T-helper 1 cell treated with Interleukin-12 subunit alpha and Interleukin-12 subunit beta and Interleukin-4 antibody, amounts not matched to agents 30 μg/mL and 1 μg/mL, for 36 hours (primary cell): ENCODE results near the gene SPATA1.
"Not testable (repeated sequence)": the region's sequence is repeated elsewhere in the genome, so short reads cannot be mapped to it uniquely, and the experiment has no call there.

ENCODE experiments used
- H3K27ac Mint-ChIP-seq: one replicate; pipeline ENCODE4 v1.8.0; 2021; ENCODE audit warnings: mild to moderate bottlenecking, mixed read lengths
- H3K27me3 Mint-ChIP-seq: one replicate; pipeline ENCODE4 v1.8.0; 2021; ENCODE audit warnings: low read depth, mixed read lengths
- H3K36me3 Mint-ChIP-seq: one replicate; pipeline ENCODE4 v1.8.0; 2021; ENCODE audit warnings: low read depth, mixed read lengths
- H3K4me1 Mint-ChIP-seq: one replicate; pipeline ENCODE4 v1.8.0; 2021; ENCODE audit warnings: low read depth, mixed read lengths
- H3K4me3 Mint-ChIP-seq: one replicate; pipeline ENCODE4 v1.8.0; 2021; ENCODE audit warnings: mild to moderate bottlenecking, moderate library complexity, mixed read lengths
- H3K9me3 Mint-ChIP-seq: one replicate; pipeline ENCODE4 v1.8.0; 2021; ENCODE audit warnings: mixed read lengths

SPATA1 gene

DNA sequence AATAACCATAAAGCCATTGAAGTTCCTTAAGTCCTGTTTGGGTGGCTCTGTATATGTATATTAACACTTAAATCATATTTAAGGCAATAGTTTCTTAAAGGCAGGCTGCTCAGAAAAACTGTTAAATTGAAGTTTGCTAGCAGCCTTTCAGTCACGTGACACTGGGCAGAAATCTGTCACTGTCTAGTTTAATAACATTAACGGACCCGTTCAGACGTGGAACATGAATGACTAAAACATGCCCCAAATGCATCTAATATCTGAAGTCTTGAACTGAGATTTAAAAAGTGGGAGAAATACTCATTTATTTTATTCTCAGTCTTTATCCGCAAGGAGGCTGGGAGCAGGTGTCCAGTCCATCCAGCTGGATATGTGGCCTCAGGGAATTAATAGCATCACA is 3.3 kb upstream of the SPATA1 start:
- H3K4me1 Mint-ChIP-seq = peaks cover 40% of the 10 kb centered on the region
- peak overlapping the region; percentile 31 for H3K27ac Mint-ChIP-seq
- no peak overlapping the region for H3K4me3 Mint-ChIP-seq
- H3K9me3 Mint-ChIP-seq = no peaks in the 10 kb centered on the region
- peaks cover 26% of the 10 kb centered on the region for H3K36me3 Mint-ChIP-seq
- H3K27me3 Mint-ChIP-seq = no peaks in the 10 kb centered on the region

DNA sequence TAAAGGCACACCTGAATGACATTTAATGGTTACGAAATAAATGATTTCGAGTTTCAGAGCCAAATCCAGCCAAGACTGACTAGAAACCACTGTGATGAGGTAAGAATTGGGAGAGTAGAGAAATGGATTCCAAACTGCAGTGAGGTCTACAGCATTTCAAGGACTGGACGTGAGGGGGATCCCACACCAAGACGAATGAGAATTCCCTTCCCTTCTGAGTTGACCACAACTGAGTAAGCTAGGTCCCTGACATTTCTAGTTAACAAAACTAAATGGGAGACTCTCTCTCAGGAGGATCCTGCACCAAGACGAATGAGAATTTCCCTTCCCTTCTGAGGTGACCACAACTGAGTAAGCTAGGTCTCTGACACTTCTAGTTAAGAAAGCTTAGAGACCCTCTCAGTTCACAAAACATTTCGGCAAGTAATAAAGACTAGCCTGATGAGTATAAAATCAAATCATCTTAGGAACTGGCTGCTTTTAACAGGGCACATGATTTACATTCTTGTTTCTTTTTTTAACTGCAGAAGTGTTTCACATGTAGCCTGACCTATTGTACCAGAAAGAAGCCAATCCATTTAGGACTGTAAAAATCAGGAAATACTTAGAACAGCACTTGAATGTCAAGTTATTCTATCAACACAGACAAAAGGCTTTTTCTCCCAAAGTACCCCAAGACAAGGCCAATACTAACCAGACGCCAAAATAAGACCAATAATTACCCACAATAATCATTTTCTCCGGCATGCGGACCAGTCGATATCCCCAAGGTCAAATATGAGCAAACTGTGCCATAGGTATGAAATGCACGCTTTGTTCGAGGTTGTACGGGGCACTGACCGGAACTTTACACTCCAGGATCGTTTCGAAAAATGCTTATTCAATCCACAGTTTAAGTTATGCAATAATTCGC is 1.4 kb upstream of the SPATA1 start:
- H3K4me1 Mint-ChIP-seq = peaks cover 35% of the 10 kb centered on the region
- H3K27me3 Mint-ChIP-seq = no peaks in the 10 kb centered on the region
- H3K27ac Mint-ChIP-seq = peak overlapping the region; percentile 97
- H3K9me3 Mint-ChIP-seq = peaks cover 12% of the 10 kb centered on the region
- peak overlapping the region; percentile 97 for H3K4me3 Mint-ChIP-seq
- peaks cover 31% of the 10 kb centered on the region for H3K36me3 Mint-ChIP-seq

DNA sequence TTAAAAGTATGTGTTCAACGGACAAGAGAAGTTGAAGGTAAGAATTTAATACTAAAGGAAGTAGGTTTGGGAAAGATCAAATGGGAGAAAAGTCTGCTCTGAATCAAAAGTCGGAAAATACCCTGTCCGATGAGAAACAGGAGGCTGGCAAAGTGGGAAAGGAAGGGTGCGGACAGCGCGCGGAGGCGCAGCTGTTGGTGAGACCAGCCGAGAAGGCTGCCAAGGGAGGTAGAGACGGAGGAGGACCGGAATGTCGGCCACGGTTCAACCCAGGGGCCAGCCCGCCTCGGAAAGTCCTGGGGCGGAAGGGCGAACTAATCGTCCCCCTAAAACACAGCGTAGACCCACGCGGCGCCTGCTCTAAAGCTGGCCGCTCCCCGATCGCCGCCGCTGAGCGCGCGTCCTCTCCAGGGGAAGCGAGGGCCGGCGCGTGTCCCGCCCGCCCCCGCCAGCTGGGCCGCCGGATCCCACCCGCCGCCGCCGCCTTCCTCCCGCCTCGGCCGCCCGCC is 639 bp upstream of the SPATA1 start:
- Mint-ChIP-seq H3K27me3 (no peaks in the 10 kb centered on the region), H3K36me3 (peaks cover 29% of the 10 kb centered on the region), H3K9me3 (peaks cover 14% of the 10 kb centered on the region), H3K4me1 (peaks cover 35% of the 10 kb centered on the region), H3K27ac (peak overlapping the region; percentile 99), H3K4me3 (peak overlapping the region; percentile 97)

DNA sequence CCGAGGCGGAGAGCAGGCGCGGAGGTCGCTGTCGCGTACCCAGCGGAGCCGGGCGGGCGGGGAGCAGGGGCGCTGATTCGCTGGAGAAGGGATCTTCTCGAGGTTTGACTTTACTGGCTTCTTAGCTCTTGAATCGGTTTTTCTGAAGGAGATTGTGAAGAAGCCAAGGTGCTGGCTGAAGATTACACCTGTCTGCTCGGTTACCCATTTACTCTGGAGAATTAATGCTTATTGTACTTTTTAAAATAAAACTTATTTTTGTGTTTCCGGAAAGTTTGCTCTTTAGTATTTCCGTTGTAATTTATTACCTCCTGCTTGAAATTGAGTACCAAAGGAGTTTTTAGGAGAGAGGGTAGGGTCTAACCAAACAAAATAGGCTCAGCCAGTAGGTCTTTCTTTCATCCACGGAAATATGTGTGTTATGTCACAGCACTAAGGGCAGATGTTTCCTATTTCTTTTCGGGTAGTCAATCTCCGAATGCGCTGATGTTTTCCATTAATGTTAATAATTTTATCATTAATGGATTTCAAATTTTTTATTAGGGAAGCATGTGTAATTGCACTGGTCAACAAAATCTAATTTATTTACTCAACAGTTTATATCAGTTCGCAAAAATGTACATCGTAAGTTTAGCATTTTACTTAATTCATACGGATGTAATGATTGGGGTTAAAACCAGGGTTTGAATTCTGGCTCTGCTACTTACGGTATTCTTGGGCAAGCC is 705 bp downstream of the SPATA1 start:
- Mint-ChIP-seq H3K4me3 (peak overlapping the region; percentile 94), H3K9me3 (peaks cover 17% of the 10 kb centered on the region), H3K27me3 (no peaks in the 10 kb centered on the region), H3K27ac (peak overlapping the region; percentile 99), H3K36me3 (peaks cover 23% of the 10 kb centered on the region), H3K4me1 (peaks cover 25% of the 10 kb centered on the region)

DNA sequence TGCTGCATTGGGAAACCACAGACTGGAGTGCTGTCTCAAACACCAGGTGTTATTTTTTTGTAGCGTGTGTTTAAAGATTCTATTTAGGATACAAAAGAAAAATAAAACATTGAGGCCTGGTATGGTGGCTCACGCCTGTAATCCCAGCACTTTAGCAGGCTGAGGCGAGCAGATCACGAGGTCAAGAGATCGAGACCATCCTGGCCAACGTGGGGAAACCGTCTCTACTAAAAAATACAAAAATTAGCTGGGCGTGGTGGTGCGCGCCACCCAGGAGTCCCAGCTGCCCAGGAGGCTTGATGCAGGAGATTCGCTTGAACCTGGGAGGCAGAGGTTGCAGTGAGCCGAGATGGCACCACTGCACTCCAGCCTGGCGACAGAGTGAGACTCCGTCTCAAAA is 1.7 kb downstream of the SPATA1 start:
- not testable (repeated sequence) for H3K4me3 Mint-ChIP-seq, H3K27me3 Mint-ChIP-seq, H3K27ac Mint-ChIP-seq
- Mint-ChIP-seq H3K9me3 (peaks cover 17% of the 10 kb centered on the region), H3K4me1 (peaks cover 25% of the 10 kb centered on the region), H3K36me3 (peaks cover 23% of the 10 kb centered on the region)

DNA sequence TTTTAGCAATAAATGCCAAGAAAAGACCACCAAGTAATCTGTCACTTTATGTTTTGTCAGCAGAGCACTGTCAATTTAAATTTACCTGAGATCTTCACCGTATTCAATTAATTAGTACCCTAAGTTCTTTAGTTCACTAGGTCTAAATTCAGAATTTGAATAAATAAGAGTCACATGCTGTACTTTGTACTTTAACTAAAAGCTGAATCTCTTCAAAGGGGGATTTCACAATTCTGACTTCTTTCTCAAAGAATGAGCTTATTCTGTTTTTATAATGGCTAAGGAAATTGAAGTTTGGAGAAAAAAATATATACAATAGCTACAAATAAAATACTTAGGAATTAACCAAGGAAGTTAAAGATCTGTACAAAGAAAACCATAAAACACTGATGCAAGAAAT is 2.3 kb downstream of the SPATA1 start:
- H3K27ac Mint-ChIP-seq = peak overlapping the region; percentile 36
- no peaks in the 10 kb centered on the region for H3K27me3 Mint-ChIP-seq
- H3K4me1 Mint-ChIP-seq = peaks cover 20% of the 10 kb centered on the region
- H3K4me3 Mint-ChIP-seq = peak overlapping the region; percentile 40
- H3K36me3 Mint-ChIP-seq = peaks cover 20% of the 10 kb centered on the region
- H3K9me3 Mint-ChIP-seq = peaks cover 17% of the 10 kb centered on the region

DNA sequence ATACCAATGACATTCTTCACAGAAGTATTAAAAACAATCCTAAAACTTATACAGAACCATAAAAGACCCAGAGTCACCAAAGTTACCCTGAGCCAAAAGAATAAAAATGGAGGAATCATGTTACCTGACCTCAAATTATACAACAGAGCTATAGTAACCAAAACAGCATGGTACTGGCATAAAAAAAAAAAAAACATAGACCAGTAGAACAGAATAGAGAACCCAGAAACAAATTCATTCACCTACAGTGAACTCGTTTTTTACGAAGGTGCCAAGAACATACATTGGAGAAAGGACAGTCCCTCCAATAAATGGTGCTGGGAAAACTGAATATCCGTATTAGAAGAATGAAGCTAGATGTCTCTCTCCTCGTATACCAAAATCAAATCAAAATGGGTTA is 2.8 kb downstream of the SPATA1 start:
- peaks cover 16% of the 10 kb centered on the region for H3K4me1 Mint-ChIP-seq
- no peak overlapping the region for H3K27ac Mint-ChIP-seq
- H3K36me3 Mint-ChIP-seq = peaks cover 20% of the 10 kb centered on the region
- H3K9me3 Mint-ChIP-seq = peaks cover 17% of the 10 kb centered on the region
- no peaks in the 10 kb centered on the region for H3K27me3 Mint-ChIP-seq
- H3K4me3 Mint-ChIP-seq = no peak overlapping the region

DNA sequence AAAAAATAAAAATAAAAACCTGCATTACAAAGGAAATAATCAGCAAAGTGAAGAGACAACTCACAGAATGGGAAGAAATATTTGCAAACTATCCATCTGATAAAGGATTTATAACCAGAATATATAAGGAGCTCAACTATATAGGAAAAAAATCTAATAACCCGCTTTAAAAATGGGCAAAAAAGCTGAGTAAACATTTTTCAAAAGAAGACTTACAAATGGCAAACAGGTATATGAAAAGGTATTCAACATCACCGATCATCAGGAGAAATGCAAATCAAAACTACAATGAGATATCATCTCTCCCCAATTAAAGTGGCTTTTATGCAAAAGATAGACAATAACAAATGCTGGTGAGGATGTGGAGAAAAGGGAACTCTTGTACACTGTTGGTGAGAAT is 4.0 kb downstream of the SPATA1 start:
- no peaks in the 10 kb centered on the region for H3K27me3 Mint-ChIP-seq
- H3K4me3 Mint-ChIP-seq = no peak overlapping the region
- H3K4me1 Mint-ChIP-seq = peaks cover 6% of the 10 kb centered on the region
- no peak overlapping the region for H3K27ac Mint-ChIP-seq
- H3K36me3 Mint-ChIP-seq = peaks cover 17% of the 10 kb centered on the region
- H3K9me3 Mint-ChIP-seq = peaks cover 17% of the 10 kb centered on the region

DNA sequence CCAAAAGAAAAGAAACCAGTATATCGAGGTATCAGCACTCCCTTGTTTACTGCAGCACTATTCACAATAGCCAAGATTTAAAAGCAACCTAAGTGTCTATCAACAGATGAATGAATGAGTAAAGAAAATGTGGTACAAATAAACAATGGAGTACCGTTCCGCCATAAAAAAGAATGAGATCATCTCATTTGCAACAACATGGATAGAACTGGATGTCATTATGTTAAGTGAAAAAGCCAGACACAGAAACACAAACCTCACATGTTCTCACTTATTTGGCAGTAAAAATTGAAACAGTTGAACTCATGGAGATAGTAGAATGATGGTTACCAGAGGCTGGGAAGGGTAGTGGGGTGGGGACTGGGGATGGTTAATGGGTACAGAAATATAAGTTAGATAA is 4.5 kb downstream of the SPATA1 start:
- H3K27me3 Mint-ChIP-seq = no peaks in the 10 kb centered on the region
- H3K4me1 Mint-ChIP-seq = peaks cover 3% of the 10 kb centered on the region
- H3K27ac Mint-ChIP-seq = no peak overlapping the region
- H3K4me3 Mint-ChIP-seq = no peak overlapping the region
- H3K9me3 Mint-ChIP-seq = peaks cover 17% of the 10 kb centered on the region
- peaks cover 17% of the 10 kb centered on the region for H3K36me3 Mint-ChIP-seq

DNA sequence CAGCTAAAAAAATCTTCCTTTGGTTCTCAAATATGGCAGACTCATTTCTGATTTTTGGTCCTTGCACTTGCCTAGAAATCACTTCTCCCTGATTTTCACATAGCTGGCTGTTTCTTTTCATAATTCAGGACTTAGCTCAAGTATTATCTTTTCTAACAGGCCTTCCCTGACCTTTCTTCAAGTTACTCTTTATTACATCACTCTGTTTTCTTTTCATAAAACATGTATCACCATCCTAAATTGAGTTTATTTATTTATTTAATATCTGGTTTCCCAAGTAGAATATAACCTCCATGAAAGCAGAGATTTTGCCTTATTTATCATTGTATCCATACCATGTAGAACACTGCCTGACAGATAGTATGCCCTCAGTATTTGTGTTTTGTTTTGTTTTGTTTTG is 18.4 kb downstream of the SPATA1 start:
- no peaks in the 10 kb centered on the region for H3K27me3 Mint-ChIP-seq
- no peaks in the 10 kb centered on the region for H3K9me3 Mint-ChIP-seq
- H3K4me1 Mint-ChIP-seq = no peaks in the 10 kb centered on the region
- no peak overlapping the region for H3K27ac Mint-ChIP-seq
- H3K4me3 Mint-ChIP-seq = no peak overlapping the region
- H3K36me3 Mint-ChIP-seq = no peaks in the 10 kb centered on the region

DNA sequence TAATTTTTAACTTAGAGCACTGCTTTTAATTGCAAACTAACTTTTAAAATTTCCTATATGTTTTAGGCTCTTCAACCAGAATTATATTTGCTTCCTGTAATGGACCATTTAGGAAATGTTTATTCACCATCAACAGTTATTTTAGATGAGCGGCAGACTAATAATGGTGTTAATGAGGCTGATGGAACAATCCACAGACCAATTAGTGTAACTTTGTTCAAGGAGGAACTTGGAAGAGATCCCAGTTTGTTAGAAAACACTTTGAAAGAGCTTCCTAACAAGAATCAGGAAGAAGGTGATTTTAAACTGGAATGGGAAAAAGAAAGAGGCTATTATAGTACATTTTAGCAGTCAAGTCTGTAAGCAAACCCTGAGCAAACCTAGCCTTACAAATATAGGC is 19.6 kb downstream of the SPATA1 start:
- Mint-ChIP-seq H3K36me3 (no peaks in the 10 kb centered on the region), H3K27ac (no peak overlapping the region), H3K4me1 (no peaks in the 10 kb centered on the region), H3K4me3 (no peak overlapping the region), H3K9me3 (no peaks in the 10 kb centered on the region), H3K27me3 (no peaks in the 10 kb centered on the region)

DNA sequence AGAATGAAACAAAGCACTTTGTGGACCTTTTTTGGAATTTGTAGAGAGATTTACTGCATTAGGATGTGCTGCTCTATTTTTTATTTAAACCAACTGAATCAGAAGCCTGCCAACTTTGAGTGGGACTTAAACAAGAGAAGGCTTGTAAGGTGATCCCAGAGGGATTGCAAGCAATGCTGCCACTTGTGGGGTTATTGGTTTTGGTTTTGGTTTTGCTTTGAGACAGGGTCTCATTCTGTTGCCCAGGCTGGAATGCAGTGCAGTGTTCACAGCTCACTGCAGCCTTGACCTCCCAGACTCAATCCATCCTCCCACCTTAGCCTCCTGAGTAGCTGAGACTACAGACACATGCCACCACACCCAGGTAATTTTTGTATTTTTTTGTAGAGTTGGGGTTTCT is 32.4 kb downstream of the SPATA1 start:
- Mint-ChIP-seq H3K9me3 (no peaks in the 10 kb centered on the region), H3K36me3 (peaks cover 13% of the 10 kb centered on the region), H3K4me3 (no peak overlapping the region), H3K27me3 (no peaks in the 10 kb centered on the region), H3K4me1 (peaks cover 22% of the 10 kb centered on the region), H3K27ac (peak overlapping the region; percentile 47)

DNA sequence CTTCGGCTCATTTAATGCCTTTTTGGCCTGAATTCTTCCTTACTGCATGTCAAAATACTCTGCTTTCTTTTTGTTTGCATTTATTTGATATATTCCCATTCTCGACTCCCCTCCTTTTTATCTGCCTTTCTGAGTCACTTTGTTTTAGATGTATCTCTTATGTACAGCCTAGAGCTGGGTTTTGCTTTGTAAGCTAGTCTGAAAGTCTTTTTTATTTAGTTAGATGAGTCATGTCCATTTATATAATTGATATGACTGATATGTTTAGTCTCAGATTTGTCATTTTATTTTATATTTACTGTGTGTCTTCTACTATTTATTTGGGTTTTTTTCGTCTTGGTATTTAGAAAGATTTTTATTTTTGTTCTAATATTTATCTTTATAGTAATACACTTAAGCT is 33.8 kb downstream of the SPATA1 start:
- no peaks in the 10 kb centered on the region for H3K9me3 Mint-ChIP-seq
- no peaks in the 10 kb centered on the region for H3K27me3 Mint-ChIP-seq
- no peak overlapping the region for H3K27ac Mint-ChIP-seq
- H3K4me3 Mint-ChIP-seq = no peak overlapping the region
- peaks cover 22% of the 10 kb centered on the region for H3K4me1 Mint-ChIP-seq
- H3K36me3 Mint-ChIP-seq = peaks cover 15% of the 10 kb centered on the region

DNA sequence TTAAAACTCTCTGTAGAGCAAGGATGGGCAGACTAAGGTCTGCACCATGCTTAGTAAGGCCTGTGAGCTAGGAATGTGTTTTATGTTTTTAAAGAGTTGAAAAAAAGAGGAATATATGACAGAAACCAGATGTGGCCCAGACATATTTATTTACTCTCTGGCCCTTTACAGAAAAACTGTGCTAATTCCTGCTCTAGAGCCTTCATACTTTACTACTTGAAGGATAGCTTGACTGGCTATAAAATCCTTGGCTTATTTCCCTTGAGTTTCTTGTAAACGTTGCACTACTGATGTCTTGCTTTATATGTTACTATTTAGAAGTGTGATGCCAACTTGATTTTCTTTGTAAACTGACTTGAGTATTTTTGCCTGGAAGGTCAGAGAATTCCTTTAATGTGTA is 34.6 kb downstream of the SPATA1 start:
- Mint-ChIP-seq H3K4me1 (peaks cover 22% of the 10 kb centered on the region), H3K27ac (no peak overlapping the region), H3K36me3 (peaks cover 14% of the 10 kb centered on the region), H3K27me3 (no peaks in the 10 kb centered on the region), H3K4me3 (no peak overlapping the region), H3K9me3 (no peaks in the 10 kb centered on the region)

DNA sequence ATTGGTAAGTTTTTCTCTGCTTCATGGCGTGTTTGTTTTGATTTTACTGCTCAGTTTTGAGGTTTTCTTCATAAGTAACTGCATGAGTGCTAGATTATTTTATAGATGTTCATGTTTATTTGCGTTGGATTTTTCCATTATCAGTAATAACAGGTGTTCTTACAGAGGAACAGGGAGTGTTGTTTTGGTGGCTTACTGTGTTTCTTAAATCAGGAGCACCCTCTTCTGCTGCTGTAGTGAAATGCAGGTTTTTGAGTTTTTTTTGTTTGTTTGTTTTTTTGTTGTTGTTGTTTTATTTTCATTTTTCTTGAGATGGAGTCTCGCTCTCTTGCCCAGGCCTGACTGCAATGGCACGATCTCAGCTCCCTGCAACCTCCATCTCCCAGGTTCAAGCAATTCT is 35.5 kb downstream of the SPATA1 start:
- Mint-ChIP-seq H3K27ac (no peak overlapping the region), H3K4me3 (no peak overlapping the region), H3K4me1 (peaks cover 22% of the 10 kb centered on the region), H3K27me3 (no peaks in the 10 kb centered on the region), H3K36me3 (peaks cover 14% of the 10 kb centered on the region), H3K9me3 (no peaks in the 10 kb centered on the region)
